GOT3 (cell line): Measurements from ENCODE around the gene PDE6B.
"Not testable (repeated sequence)": the region's sequence is repeated elsewhere in the genome, so short reads cannot be mapped to it uniquely, and the experiment has no call there.

Source experiments
- DNase-seq: peaks from one replicate; lab custom pipeline; 2025; ENCODE audit warnings: mixed read lengths; lab: John Stamatoyannopoulos, UW

Gene PDE6B

GRCh38 chr4:683247-683897 is 58.0 kb downstream of the PDE6B start:
- no peak for DNase-seq

GRCh38 chr4:683982-684622 is 58.7 kb downstream of the PDE6B start:
- DNase-seq = no peak

GRCh38 chr4:684623-685327 is 59.4 kb downstream of the PDE6B start:
- no peak for DNase-seq

- no peak for DNase-seq
These were observed 60.5 kb downstream of the PDE6B start for GRCh38 chr4:685679-686412.

- DNase-seq = no peak
These were observed 61.2 kb downstream of the PDE6B start for GRCh38 chr4:686413-687040.

- peak; percentile 71 for DNase-seq
These were observed 61.9 kb downstream of the PDE6B start for GRCh38 chr4:687048-687970.

- DNase-seq = no peak
These were observed 62.8 kb downstream of the PDE6B start for GRCh38 chr4:687971-688853.

GRCh38 chr4:688854-689681 is 63.7 kb downstream of the PDE6B start, which contains the start of gene SLC49A3:
Gene SLC49A3, minus strand, starts transcription at chr4:689151. Its CDS starts 24 bp downstream, at chr4:689127.
- no peak for DNase-seq

GRCh38 chr4:689723-690122 is 64.3 kb downstream of the PDE6B start:
- DNase-seq = no peak

- no peak for DNase-seq
These were observed 67.6 kb downstream of the PDE6B start for GRCh38 chr4:692771-693554.

GRCh38 chr4:694341-694940 is 69.1 kb downstream of the PDE6B start:
- DNase-seq = not testable (repeated sequence)

GRCh38 chr4:699816-700580 is 74.6 kb downstream of the PDE6B start:
- DNase-seq = no peak

- no peak for DNase-seq
These were observed 75.4 kb downstream of the PDE6B start for GRCh38 chr4:700587-701264.

GRCh38 chr4:702618-703048 is 77.3 kb downstream of the PDE6B start:
- DNase-seq = no peak

- no peak for DNase-seq
These were observed 78.2 kb downstream of the PDE6B start for GRCh38 chr4:703336-704197.
